Parathyroid adenoma (tissue), 2 donors: ENCODE measurements around the gene CD300A.

ENCODE experiments used
- H2AFZ ChIP-seq: fragments of 300-600 bp; sonication (generic); one replicate; pipeline ENCODE4 v1.7.0; 2017; ENCODE audit warnings: antibody characterized with exemption, mild to moderate bottlenecking
- H3K27ac ChIP-seq: fragments of 300-600 bp; sonication (generic); one replicate; pipeline ENCODE4 v1.7.0; 2017
- H3K27me3 ChIP-seq: fragments of 300-600 bp; sonication (generic); one replicate; pipeline ENCODE4 v1.7.0; 2017; ENCODE audit warnings: low read length; ENCODE audit not compliant: control insufficient read depth, insufficient read depth
- H3K36me3 ChIP-seq: fragments of 300-600 bp; sonication (generic); one replicate; pipeline ENCODE4 v1.7.0; 2017; ENCODE audit warnings: low read length; ENCODE audit not compliant: control insufficient read depth, insufficient read depth
- H3K4me1 ChIP-seq: fragments of 300-600 bp; sonication (generic); one replicate; pipeline ENCODE4 v1.7.0; 2017; ENCODE audit warnings: control low read depth
- H3K4me2 ChIP-seq: fragments of 300-600 bp; sonication (generic); one replicate; pipeline ENCODE4 v1.7.0; 2017; ENCODE audit warnings: low read length
- H3K4me3 ChIP-seq: fragments of 300-600 bp; sonication (generic); one replicate; pipeline ENCODE4 v1.7.0; 2017; ENCODE audit warnings: low read depth, low read length
- H3K79me2 ChIP-seq: fragments of 300-600 bp; sonication (generic); one replicate; pipeline ENCODE4 v1.7.0; 2017; ENCODE audit warnings: control low read depth
- H3K9ac ChIP-seq: fragments of 300-600 bp; sonication (generic); one replicate; pipeline ENCODE4 v1.7.0; 2017; ENCODE audit warnings: mild to moderate bottlenecking
- H3K9me3 ChIP-seq: fragments of 300-600 bp; sonication (generic); one replicate; pipeline ENCODE4 v1.7.0; 2017; ENCODE audit warnings: low read length; ENCODE audit not compliant: control insufficient read depth
- TF ChIP-seq, protein P1 (sequence below): fragments of 300-600 bp; sonication (generic); IDR thresholded peaks from one replicate; pipeline ENCODE4 v1.7.0; 2017; ENCODE audit warnings: antibody characterized with exemption, mild to moderate bottlenecking
- donor health status: primary hyperparathyroidism.

The CD300A gene

DNA sequence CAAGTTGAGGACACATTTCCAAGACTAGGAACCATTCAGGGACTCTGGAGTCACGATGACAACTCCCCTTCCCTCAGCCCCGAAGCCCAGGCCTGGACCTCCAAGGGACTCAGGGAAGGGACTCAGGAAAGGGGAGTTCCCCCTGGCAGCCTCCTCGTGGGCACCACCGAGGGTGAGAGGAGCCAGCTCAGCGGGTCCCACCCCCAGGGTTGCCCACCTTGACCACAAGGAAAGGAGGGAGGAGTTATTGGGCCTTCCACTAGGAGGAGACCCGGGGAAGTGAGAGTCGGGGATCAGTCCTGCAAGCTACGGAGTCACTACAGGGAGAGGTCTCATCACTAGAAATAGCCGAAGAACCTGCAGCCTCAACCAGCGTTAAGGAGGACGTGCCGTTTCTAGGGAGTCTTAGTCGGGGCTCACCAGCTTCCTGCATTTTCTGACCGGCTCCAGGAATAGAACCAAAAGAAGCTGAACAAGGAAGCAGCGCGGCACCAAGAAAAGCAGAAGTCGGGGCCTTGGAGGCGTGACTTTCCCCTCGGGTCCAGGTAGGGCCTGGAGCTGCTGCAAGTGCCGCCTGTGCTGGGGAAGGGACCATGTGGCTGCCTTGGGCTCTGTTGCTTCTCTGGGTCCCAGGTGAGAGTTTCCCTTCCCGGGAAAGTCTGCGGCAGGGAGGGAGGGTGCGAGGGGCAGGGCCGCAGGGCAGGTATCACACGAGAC lies at the start of gene CD300A:
Gene CD300A, plus strand, starts transcription at position 524 of the 717 bp plus-strand sequence. Its CDS starts 70 bp downstream, at position 594.
- Histone ChIP-seq H3K9me3 (no peaks in the 10 kb centered on the region), H3K4me2 (no peak within 1 kb of the TSS), H3K79me2 (no peaks in the 10 kb centered on the region), H3K4me3 (peak within 1 kb of the TSS; percentile 27), H3K27ac (no peak within 1 kb of the TSS), H3K9ac (no peak within 1 kb of the TSS), H3K27me3 (no peaks in the 10 kb centered on the region), H3K36me3 (no peaks in the 10 kb centered on the region), H3K4me1 (no peaks in the 10 kb centered on the region), H2AFZ (no peak within 1 kb of the TSS)
- TF ChIP-seq, protein P1, sequence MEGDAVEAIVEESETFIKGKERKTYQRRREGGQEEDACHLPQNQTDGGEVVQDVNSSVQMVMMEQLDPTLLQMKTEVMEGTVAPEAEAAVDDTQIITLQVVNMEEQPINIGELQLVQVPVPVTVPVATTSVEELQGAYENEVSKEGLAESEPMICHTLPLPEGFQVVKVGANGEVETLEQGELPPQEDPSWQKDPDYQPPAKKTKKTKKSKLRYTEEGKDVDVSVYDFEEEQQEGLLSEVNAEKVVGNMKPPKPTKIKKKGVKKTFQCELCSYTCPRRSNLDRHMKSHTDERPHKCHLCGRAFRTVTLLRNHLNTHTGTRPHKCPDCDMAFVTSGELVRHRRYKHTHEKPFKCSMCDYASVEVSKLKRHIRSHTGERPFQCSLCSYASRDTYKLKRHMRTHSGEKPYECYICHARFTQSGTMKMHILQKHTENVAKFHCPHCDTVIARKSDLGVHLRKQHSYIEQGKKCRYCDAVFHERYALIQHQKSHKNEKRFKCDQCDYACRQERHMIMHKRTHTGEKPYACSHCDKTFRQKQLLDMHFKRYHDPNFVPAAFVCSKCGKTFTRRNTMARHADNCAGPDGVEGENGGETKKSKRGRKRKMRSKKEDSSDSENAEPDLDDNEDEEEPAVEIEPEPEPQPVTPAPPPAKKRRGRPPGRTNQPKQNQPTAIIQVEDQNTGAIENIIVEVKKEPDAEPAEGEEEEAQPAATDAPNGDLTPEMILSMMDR, result no peak

DNA sequence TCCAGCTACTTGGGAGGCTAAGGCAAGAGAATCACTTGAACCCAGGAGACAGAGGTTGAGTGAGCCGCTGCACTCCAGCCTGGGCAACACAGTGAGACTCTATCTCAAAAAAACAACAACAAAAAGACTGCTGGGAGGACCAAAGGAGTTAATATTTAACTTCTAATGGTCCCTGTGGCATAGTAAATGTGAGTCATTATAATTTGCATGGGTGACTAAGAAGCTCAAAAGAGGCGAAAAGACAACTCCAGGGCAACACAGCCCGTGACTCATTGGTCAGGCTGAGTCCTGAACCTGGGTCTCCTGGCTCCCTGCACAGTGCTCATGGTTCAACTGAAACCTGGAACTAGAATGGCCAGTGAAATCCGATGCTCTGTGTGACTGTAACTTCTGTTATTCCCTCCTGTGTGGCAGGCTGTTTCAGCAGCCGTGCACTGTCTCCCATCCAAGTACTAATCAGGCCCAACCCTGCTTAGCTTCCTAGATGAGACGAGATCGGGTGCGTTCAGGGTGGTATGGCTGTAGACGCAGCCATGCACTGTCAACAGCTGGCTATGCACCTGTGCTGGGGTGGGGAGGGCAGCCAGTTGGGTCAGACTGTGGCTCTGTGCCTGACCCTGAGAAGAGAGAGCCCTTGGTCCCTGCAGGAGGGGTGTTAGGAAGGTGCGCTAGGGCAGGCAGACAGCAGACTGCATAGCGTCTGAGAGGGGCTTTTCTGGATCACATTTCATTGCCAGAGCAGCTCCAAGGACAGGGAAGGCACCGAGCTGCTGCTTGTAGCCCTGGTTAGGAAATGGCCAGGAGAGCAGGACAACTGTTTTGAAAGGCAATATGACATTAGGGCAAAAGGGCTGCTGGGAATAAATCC lies 49.0 kb upstream of the CD300A start:
- Histone ChIP-seq H3K36me3 (no peaks in the 10 kb centered on the region), H3K27ac (no peak overlapping the region), H3K27me3 (no peaks in the 10 kb centered on the region), H2AFZ (no peak overlapping the region), H3K4me3 (no peak overlapping the region), H3K9me3 (no peaks in the 10 kb centered on the region), H3K79me2 (no peaks in the 10 kb centered on the region), H3K4me2 (no peak overlapping the region), H3K4me1 (no peaks in the 10 kb centered on the region), H3K9ac (no peak overlapping the region)
- TF ChIP-seq, protein P1, result no peak

DNA sequence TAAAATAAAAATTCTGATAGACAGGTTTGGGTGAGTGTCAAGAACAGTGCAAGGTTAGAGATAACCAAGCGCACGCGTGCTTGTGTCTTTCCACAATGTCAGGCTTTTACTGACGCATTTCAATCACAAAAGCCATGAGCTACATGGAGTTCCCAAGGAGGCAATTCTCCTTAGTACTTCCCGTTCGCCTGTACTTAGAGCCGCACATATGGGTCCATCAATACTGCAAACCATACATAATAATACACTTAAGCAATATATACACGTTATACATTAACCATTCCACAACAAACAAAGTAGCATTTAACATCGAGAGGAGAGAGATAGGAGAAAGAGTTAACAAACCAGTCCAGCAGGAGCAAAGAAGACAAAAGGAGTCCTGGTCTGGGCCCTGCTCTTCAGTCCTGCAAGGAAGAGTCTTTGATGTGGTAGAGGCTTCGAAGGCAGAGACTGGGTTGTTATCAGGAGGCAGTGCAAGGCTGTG lies 46.5 kb upstream of the CD300A start:
- H3K36me3 ChIP-seq, result no peaks in the 10 kb centered on the region
- H3K27ac ChIP-seq, result no peak overlapping the region
- H3K9ac ChIP-seq, result no peak overlapping the region
- H3K4me1 ChIP-seq, result no peaks in the 10 kb centered on the region
- H2AFZ ChIP-seq, result no peak overlapping the region
- H3K27me3 ChIP-seq, result no peaks in the 10 kb centered on the region
- H3K79me2 ChIP-seq, result no peaks in the 10 kb centered on the region
- H3K4me3 ChIP-seq, result no peak overlapping the region
- TF ChIP-seq, protein P1, result no peak
- no peaks in the 10 kb centered on the region for H3K9me3 ChIP-seq
- H3K4me2 ChIP-seq, result no peak overlapping the region

DNA sequence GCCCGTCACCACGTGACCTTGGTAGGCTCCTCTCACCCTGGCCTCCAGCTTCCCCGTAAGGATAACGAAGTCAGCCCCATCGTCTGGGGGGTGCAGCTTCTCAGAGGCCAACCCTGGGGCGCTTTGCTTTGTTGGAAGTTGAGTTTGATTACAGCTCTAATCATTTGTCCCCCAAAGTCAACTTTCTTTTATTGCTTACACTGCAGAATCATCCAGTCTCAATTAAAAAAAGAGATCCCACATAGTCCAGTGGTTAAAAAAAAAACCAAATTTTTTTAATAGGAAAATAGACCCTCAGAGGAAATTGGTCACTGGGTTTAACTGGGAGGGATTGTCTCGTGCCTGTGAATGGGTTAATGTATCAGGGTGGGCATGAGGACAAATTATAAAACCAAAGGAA lies 42.3 kb upstream of the CD300A start:
- Histone ChIP-seq H3K27ac (no peak overlapping the region), H3K4me1 (peaks cover 18% of the 10 kb centered on the region), H3K9me3 (no peaks in the 10 kb centered on the region), H3K9ac (no peak overlapping the region), H3K36me3 (no peaks in the 10 kb centered on the region), H3K4me2 (no peak overlapping the region), H3K27me3 (no peaks in the 10 kb centered on the region), H2AFZ (no peak overlapping the region), H3K79me2 (no peaks in the 10 kb centered on the region), H3K4me3 (no peak overlapping the region)
- TF ChIP-seq, protein P1, result no peak
